Rectal smooth muscle tissue (tissue), 1 donor: ENCODE data around the gene MED17.

Experiments used
- H3K27ac ChIP-seq: one replicate; pipeline ENCODE4 v1.7.0; 2013; ENCODE audit warnings: low read depth, low read length, inconsistent platforms
- H3K27me3 ChIP-seq: one replicate; pipeline ENCODE4 v1.7.0; 2013; ENCODE audit warnings: low read length; ENCODE audit not compliant: control insufficient read depth, insufficient read depth
- H3K36me3 ChIP-seq: one replicate; pipeline ENCODE4 v1.7.0; 2013; ENCODE audit warnings: low read length; ENCODE audit not compliant: control insufficient read depth, insufficient read depth
- H3K4me1 ChIP-seq: one replicate; pipeline ENCODE4 v1.7.0; 2013; ENCODE audit warnings: low read length; ENCODE audit not compliant: control insufficient read depth, insufficient read depth
- H3K4me3 ChIP-seq: one replicate; pipeline ENCODE4 v1.7.0; 2013; ENCODE audit warnings: low read length
- H3K9ac ChIP-seq: one replicate; pipeline ENCODE4 v1.7.0; 2013; ENCODE audit warnings: low read length

The MED17 gene

GRCh38 chr11:93845181-93846092 is 61.4 kb downstream of the MED17 start:
- H3K36me3 ChIP-seq: no peaks in the 10 kb centered on the region
- no peaks in the 10 kb centered on the region for H3K27me3 ChIP-seq
- no peak overlapping the region for H3K27ac ChIP-seq
- H3K9ac ChIP-seq: no peak overlapping the region
- H3K4me1 ChIP-seq: peaks cover 3% of the 10 kb centered on the region
- H3K4me3 ChIP-seq: no peak overlapping the region

DNA sequence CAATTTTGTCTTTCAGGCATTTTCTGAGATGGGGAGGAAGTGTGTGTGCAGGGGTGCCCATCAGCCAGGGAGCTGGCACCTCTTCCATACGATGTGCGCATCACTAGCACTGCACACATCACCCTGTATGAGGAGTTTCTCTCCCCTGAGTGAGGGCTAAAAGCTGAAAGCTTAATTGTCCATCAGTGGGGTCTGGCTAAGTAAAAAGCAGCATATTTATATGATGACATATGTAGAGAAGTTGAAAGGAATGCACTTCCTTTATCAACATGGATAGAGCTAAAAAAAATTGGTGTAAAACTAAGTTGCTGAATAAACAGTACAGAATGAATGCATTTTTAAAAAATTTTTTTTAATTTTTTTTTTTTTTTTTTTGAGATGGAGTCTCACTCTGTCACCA is 62.3 kb downstream of the MED17 start:
- H3K9ac ChIP-seq: no peak overlapping the region
- H3K27ac ChIP-seq: no peak overlapping the region
- no peaks in the 10 kb centered on the region for H3K27me3 ChIP-seq
- no peaks in the 10 kb centered on the region for H3K36me3 ChIP-seq
- H3K4me3 ChIP-seq: no peak overlapping the region
- H3K4me1 ChIP-seq: peaks cover 3% of the 10 kb centered on the region

DNA sequence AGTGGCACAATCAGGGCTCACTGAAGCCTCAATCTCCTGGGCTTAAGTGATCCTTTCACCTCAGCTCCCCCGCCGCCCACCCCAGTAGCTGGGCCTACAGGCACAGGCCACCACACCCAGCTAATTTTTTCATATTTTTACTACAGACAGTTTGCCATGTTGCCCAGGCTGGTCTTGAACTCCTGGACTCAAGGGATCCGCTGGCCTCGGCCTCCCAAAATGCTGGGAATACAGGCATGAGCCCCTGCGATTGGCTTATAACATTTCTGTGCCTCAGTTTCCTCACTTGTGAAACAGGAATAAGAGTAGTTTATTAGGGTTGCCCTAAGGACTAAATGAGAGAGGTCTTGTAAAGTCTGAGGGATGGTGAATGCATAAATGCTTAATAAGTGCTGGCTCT is 65.1 kb downstream of the MED17 start:
- no peak overlapping the region for H3K4me3 ChIP-seq
- no peak overlapping the region for H3K27ac ChIP-seq
- H3K36me3 ChIP-seq: no peaks in the 10 kb centered on the region
- H3K27me3 ChIP-seq: no peaks in the 10 kb centered on the region
- H3K9ac ChIP-seq: no peak overlapping the region
- H3K4me1 ChIP-seq: peaks cover 3% of the 10 kb centered on the region

GRCh38 chr11:93849751-93850593 is 65.9 kb downstream of the MED17 start:
- peak overlapping the region; percentile 33 for H3K27ac ChIP-seq
- peak overlapping the region; percentile 59 for H3K4me3 ChIP-seq
- H3K4me1 ChIP-seq: peaks cover 3% of the 10 kb centered on the region
- no peak overlapping the region for H3K9ac ChIP-seq
- no peaks in the 10 kb centered on the region for H3K27me3 ChIP-seq
- no peaks in the 10 kb centered on the region for H3K36me3 ChIP-seq

DNA sequence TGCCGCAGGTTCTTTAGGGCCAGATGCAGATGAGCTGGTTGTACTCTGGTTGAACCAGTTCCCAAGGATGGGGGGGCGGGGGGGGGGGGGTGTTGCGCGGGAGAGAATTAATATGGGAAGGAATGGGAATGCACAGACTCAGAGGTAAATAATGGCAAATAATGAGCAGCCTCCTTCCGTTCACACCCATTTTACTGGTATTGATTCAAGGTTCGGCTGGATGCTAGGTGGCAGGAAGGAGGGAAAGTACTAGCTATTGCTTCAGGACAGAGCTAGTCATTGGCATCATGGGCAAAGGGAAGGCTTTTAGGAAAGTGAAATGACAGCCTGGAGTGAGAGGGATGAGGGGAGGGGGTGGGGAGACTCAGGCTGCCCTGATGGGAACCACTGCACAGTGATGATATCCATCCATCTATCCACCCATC is 66.5 kb downstream of the MED17 start, which contains the start of gene VSTM5:
Gene VSTM5 (minus strand): TSS at position 25 of the 425 bp plus-strand sequence. CDS start 116 bp downstream, outside the sequence.
- Histone ChIP-seq H3K27me3 (no peaks in the 10 kb centered on the region), H3K27ac (peak within 1 kb of the TSS; percentile 33), H3K4me1 (peaks cover 3% of the 10 kb centered on the region), H3K9ac (no peak within 1 kb of the TSS), H3K4me3 (peak within 1 kb of the TSS; percentile 59), H3K36me3 (no peaks in the 10 kb centered on the region)

GRCh38 chr11:93852242-93852641 is 68.2 kb downstream of the MED17 start:
- Histone ChIP-seq H3K36me3 (no peaks in the 10 kb centered on the region), H3K4me1 (peaks cover 3% of the 10 kb centered on the region), H3K27ac (no peak overlapping the region), H3K9ac (no peak overlapping the region), H3K27me3 (no peaks in the 10 kb centered on the region), H3K4me3 (no peak overlapping the region)

- no peak overlapping the region for H3K9ac ChIP-seq
- no peak overlapping the region for H3K27ac ChIP-seq
- H3K4me1 ChIP-seq: no peaks in the 10 kb centered on the region
- no peak overlapping the region for H3K4me3 ChIP-seq
- no peaks in the 10 kb centered on the region for H3K36me3 ChIP-seq
- H3K27me3 ChIP-seq: no peaks in the 10 kb centered on the region
These were observed 73.5 kb downstream of the MED17 start for GRCh38 chr11:93857413-93858120.

DNA sequence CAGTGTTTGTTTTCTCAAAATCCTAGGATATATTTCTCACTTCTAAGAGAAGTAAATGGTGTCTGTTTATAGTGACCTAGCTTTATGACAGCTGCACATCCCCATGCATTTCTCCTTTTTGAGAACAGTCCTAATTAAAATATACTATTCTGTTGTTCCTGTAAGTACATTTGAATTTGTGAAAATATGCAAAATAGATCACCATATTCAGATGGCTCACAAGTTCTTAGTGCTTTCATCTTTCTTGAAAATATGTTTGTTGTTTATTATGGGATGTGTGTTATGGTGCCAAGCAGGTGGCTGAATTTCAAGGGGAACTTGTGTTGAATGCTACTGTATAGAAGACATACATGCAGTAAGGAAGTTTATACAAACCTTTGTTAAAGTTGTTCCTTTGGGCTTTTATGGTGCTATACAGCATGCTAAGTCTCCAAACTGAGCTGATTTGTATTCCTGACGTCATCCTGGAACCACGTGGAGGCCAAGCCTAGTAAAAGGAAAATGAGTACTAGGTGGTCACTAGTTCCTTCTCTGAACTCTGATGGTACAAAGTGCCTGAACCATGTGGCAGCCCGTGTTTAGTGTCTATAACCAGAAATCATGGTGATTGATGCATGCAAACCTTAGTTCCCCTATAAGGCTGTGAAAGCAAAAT is 74.2 kb downstream of the MED17 start:
- Histone ChIP-seq H3K27ac (no peak overlapping the region), H3K4me1 (no peaks in the 10 kb centered on the region), H3K36me3 (no peaks in the 10 kb centered on the region), H3K27me3 (no peaks in the 10 kb centered on the region), H3K4me3 (no peak overlapping the region), H3K9ac (no peak overlapping the region)

GRCh38 chr11:93861808-93862207 is 77.7 kb downstream of the MED17 start:
- H3K36me3 ChIP-seq: no peaks in the 10 kb centered on the region
- H3K27me3 ChIP-seq: no peaks in the 10 kb centered on the region
- no peak overlapping the region for H3K4me3 ChIP-seq
- H3K4me1 ChIP-seq: no peaks in the 10 kb centered on the region
- no peak overlapping the region for H3K27ac ChIP-seq
- H3K9ac ChIP-seq: no peak overlapping the region
